Measurements from ENCODE around the gene DIP2B.

The DIP2B gene

DNA sequence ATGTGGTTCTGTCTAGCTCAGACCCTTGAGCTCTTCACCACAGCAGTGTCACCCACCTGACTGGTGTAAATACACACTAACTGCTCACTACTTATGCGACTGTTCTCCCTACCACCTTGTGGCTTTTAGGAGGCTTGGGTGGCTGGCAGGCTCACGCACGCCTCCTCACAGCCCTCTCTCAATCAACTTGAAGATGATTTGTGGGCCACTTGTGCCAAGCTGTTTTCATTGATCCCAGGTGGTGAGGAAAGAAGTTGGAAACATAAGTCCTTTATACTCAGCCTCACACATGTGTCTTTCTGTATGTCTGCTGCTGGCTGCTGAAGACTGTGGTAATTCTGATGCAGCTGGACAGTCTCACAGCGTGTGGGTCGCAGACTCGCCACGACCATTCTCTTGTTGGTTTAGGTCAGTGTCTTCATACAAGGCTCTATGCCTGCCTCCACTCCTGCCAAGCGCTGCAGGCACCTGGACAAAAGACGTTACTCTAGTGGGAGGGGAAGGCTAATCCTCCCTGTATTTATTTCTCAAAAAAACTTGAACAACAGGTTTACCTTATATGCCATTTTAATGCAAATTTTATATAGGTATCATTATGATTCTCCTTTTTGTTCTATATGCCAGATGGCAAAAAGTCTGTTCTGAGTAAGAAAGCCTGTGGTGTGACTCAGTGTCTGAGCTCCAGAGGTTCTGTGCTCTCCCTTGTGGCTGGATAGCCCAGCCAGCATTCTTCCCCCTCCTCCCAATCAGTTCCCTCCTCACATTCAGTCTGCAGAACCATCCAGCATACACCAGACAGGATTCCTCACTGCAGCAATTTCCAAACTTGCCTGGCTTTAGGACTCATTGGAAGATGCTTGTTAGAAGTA, 115.6 kb downstream of the DIP2B start:
- peak; percentile 89 for DNase-seq
- in situ Hi-C loops (cut with HindIII; ENCODE audit: low pct_ligation_motif_present, low pct_unique_long_range_greater_than_20kb, low sequenced_read_pairs) = no loop called here

GRCh38 chr12:50620978-50621360, 116.2 kb downstream of the DIP2B start:
- in situ Hi-C loops (cut with HindIII; ENCODE audit: low pct_ligation_motif_present, low pct_unique_long_range_greater_than_20kb, low sequenced_read_pairs) = no loop called here
- no peak for DNase-seq

- in situ Hi-C loops (cut with HindIII; ENCODE audit: low pct_ligation_motif_present, low pct_unique_long_range_greater_than_20kb, low sequenced_read_pairs) = no loop called here
Observed at GRCh38 chr12:50621399-50622300, 116.9 kb downstream of the DIP2B start.

GRCh38 chr12:50625029-50625925, 120.5 kb downstream of the DIP2B start:
- in situ Hi-C loops (cut with HindIII; ENCODE audit: low pct_ligation_motif_present, low pct_unique_long_range_greater_than_20kb, low sequenced_read_pairs) = no loop called here
- no peak for DNase-seq

More at GRCh38 chr12:50621399-50622300, 116.9 kb downstream of the DIP2B start:
- DNase-seq = no peak

DNA sequence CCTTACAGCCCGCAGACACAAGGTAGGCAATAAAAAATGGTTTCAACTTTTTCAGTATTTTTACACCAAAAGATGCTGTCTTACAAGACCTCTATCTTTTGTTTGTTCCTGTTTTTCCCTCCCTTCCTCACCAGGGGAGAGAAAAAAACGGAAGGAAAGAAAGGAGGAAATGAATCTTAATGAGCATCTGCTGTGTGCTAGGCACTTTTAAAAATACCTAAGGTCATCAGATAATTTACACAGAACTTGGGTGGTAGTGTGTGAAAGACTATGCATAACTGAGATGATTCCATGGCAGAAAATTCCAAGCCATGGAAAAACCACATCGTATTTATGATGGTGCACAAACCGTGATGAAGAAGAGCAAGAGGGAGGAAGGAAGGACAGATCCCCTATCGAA, 121.2 kb downstream of the DIP2B start:
- in situ Hi-C loops (cut with HindIII; ENCODE audit: low pct_ligation_motif_present, low pct_unique_long_range_greater_than_20kb, low sequenced_read_pairs) = no loop called here
- DNase-seq = no peak

DNA sequence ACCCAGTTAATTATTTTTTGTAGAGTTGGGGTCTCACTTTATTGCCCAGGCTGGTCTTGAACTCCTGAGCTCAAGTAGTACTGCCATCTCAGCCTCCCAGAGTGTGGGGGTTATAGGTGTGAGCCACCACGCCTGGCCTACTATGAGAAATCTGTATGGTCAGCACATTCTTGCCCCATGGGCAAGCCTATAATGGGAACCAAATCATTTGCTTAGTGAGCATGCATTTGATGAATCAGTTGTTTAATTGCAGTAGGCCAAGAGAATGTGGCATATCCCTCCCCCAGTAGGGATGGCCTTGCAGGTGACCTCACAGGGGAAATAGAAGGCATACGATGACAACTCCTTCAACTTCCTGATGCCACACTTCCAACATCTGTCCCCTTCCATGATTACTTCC, 122.7 kb downstream of the DIP2B start:
- in situ Hi-C loops (cut with HindIII; ENCODE audit: low pct_ligation_motif_present, low pct_unique_long_range_greater_than_20kb, low sequenced_read_pairs) = no loop called here
- DNase-seq = no peak

DNA sequence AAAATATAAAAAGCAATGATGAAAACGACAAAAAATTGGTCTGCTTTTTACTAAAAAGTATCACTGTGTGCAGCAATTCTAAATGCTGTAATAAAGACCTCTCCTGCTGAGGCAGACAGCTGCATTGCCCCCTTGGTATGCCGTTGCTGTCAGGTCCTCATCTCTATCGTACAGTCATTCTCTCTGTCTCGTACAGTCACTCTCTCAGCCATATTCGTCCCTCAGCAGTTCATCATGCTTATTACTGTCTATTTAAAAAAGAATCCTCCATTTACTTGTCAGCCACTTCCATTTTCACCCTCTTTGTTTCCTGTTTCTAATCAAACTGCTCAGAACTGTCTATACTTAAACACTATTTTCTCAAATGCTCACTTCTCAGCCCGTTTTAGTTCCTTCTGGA, 123.6 kb downstream of the DIP2B start:
- no peak for DNase-seq
- in situ Hi-C loops (cut with HindIII; ENCODE audit: low pct_ligation_motif_present, low pct_unique_long_range_greater_than_20kb, low sequenced_read_pairs) = no loop called here

DNA sequence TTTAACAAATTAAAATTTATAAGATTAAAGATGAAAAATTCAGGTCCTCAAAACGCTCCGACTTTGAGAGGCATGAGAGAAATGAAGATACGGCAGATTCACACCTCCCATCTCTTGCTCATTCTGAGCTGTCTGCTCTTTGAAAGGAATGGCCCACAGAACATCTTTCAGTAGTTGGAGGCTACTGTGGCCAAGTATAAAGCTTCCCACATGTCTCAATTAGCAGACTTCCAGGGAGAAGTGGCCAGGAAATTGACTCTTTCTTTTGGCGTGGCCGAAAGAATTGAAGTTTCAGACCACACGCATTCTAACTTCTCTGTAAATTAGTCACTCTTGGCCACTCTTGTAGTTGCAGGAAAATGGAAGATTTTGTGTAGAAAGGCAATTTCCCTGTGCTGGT, 129.2 kb downstream of the DIP2B start:
- in situ Hi-C loops (cut with HindIII; ENCODE audit: low pct_ligation_motif_present, low pct_unique_long_range_greater_than_20kb, low sequenced_read_pairs) = no loop called here
- DNase-seq = no peak

DNA sequence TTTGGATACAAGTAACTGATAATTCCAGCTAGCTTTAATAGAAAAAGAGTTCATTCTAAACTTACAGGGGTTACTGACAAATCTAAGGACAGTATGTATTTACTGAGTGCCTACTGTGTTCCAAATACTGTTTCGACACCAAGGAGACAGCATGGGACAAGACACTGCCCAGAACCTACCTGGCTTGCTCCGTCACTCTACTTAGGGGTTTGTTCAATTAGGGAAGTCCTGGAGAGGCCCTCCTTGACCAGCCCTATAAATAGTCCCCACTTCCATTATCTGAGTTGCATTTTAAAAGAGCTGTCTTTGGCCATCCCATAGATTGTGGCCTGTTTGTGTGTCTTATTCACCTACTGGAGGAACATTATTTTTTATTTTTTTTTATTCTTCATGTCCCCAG, 129.6 kb downstream of the DIP2B start:
- no peak for DNase-seq
- in situ Hi-C loops (cut with HindIII; ENCODE audit: low pct_ligation_motif_present, low pct_unique_long_range_greater_than_20kb, low sequenced_read_pairs) = no loop called here

DNA sequence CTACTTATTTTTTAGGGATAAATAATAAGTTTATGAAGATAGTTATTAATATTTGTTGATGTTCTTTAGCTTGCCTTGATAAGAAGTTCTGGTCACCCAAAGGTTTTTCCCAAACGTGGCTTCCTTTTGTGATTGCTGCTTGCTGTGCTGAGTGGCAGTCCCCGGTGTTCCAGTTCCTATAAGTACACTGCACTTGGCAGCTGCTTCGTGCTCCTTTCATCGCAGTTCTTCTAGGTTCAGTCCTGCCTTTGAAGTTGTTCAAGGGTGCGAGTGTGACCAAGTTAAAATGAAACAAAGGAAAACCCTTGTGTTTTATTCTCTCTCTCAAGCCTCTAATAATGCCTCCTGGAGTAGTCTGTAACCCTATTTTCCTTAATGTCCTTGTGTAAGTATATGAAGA, 130.6 kb downstream of the DIP2B start:
- in situ Hi-C loops (cut with HindIII; ENCODE audit: low pct_ligation_motif_present, low pct_unique_long_range_greater_than_20kb, low sequenced_read_pairs) = no loop called here
- no peak for DNase-seq

DNA sequence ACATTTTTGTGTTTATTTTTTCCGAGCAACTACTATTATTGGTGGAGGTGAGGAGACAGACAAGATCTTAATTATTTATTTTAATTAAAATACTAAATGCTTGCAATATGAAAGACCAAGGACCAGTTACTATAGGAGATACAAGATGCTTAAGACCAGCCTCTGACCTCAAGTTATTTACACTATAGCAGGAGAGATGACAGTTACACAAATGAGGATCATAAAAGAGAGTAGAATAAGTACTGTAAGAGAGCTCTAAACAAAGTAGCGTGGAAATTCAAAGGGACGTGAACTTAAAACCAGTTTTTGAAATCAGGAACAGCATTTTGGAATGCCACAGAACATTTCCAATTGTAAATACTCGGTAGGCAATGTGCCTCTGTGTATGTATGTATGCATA, 131.1 kb downstream of the DIP2B start:
- in situ Hi-C loops (cut with HindIII; ENCODE audit: low pct_ligation_motif_present, low pct_unique_long_range_greater_than_20kb, low sequenced_read_pairs) = no loop called here
- DNase-seq = no peak

GRCh38 chr12:50636505-50636904, 131.7 kb downstream of the DIP2B start:
- in situ Hi-C loops (cut with HindIII; ENCODE audit: low pct_ligation_motif_present, low pct_unique_long_range_greater_than_20kb, low sequenced_read_pairs) = no loop called here
- DNase-seq = no peak

DNA sequence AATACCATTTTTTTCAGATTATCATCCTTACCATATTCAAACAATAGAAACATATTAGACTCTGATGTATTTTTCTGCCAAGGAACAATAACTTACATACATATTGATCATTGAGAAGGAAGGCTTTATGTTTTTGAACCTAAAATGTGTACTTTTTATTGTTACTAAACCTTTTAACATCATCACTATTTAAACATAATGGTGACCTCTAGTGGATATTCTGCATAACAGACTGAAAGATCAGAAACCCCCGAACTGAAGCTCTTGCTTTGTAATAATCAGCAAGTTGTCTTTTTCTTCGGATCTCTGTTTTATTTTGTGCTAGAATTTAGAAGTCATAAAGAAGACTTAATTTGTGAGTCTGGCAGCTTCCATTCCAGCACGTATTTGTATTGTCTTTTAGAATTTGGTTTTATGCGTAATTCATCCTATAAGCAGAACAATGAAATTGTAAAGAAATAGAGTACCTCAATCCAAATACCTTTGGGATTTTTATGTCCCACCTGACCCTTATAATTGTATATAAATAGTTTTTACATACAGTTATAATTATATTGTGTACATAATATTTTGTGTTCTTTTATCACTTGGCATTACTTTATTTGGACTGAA, 133.2 kb downstream of the DIP2B start:
- peak; percentile 71 for DNase-seq
- in situ Hi-C loops (cut with HindIII; ENCODE audit: low pct_ligation_motif_present, low pct_unique_long_range_greater_than_20kb, low sequenced_read_pairs) = no loop called here

DNA sequence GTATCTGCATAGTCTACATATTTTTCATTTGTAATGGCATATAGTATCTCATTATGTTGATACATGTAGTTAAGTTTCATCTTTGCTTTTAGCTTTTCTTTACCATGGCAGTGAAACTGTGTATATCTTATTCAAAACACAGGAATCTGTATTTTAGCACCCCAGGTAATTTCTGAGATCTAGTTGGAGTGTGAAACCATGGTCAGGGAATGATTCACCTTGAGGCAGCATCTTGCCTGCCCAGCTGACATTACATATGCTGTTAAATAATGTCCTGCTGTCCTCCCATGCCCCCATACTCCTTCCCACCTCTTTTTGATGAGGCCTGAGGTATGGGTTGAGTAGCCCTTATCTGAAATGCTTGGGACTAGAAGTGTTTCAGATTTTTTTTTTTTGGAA, 133.7 kb downstream of the DIP2B start:
- no peak for DNase-seq
- in situ Hi-C loops (cut with HindIII; ENCODE audit: low pct_ligation_motif_present, low pct_unique_long_range_greater_than_20kb, low sequenced_read_pairs) = no loop called here

GRCh38 chr12:50639721-50640120, 134.9 kb downstream of the DIP2B start:
- in situ Hi-C loops (cut with HindIII; ENCODE audit: low pct_ligation_motif_present, low pct_unique_long_range_greater_than_20kb, low sequenced_read_pairs) = no loop called here
- no peak for DNase-seq

DNA sequence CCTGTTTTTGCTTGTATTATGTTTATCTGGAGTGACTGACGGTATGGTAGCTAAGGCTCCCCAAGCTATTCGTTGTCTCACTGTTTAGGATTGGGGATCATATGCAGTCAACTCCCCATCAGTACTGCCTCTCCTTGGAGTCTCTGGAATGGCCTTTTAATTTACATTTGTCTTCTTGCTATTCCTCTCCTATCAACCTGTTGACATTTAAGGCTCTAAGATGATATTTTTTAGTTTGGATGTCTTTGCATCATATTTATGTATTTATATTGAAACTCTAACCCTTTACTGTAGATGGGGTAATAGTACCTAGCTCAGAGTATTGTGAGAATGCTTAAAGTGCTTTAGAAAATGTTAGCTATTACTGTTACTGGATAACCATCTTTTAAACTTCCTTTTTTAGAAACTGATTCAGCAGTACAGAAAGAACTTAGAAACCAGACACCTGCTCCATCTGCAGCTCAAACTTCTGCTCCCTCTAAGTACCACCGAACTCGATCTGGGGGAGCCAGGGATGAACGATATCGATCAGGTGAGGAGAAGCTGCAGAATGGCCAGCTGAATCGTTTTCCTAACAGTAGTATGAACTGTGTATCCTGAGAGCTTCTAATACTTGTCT, 135.6 kb downstream of the DIP2B start:
- in situ Hi-C loops (cut with HindIII; ENCODE audit: low pct_ligation_motif_present, low pct_unique_long_range_greater_than_20kb, low sequenced_read_pairs) = no loop called here
- DNase-seq = no peak

DNA sequence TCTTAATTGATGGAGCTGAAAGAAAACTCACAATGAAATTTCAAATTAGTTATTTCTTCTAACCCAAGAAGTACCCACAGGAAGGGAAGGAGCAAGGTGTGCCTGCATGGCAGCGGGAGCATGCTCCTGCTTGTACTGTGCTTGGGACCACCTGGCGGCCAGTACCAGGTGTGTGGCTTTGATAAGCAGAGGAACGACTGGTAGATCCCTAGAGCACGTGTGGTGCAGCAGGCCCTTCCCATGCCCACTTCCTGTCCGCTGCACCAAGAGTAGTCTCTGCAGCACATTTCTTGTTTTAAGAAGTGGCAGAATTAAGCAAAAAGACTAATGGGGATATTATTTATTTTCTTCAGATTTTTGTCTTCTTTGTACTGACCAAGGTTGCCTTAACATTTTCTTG, 136.8 kb downstream of the DIP2B start:
- DNase-seq = no peak
- in situ Hi-C loops (cut with HindIII; ENCODE audit: low pct_ligation_motif_present, low pct_unique_long_range_greater_than_20kb, low sequenced_read_pairs) = no loop called here

GRCh38 chr12:50642035-50642451, 137.3 kb downstream of the DIP2B start:
- no peak for DNase-seq
- in situ Hi-C loops (cut with HindIII; ENCODE audit: low pct_ligation_motif_present, low pct_unique_long_range_greater_than_20kb, low sequenced_read_pairs) = no loop called here
